Ishikawa (cell line): ENCODE data around the gene MAP3K1.

Experiments
- CEBPB ChIP-seq: IDR thresholded peaks from 2 replicates; pipeline ENCODE4 v1.6.1; 2012
- CREB1 ChIP-seq: IDR thresholded peaks from 2 replicates; pipeline ENCODE4 v1.6.1; 2012; ENCODE audit warnings: low read depth
- EGR1 ChIP-seq: IDR thresholded peaks from 2 replicates; pipeline ENCODE4 v1.6.1; 2012
- EP300 ChIP-seq: IDR thresholded peaks from 2 replicates; pipeline ENCODE4 v1.6.1; 2012; ENCODE audit warnings: borderline replicate concordance
- FOXM1 ChIP-seq: IDR thresholded peaks from 2 replicates; pipeline ENCODE4 v1.6.1; 2012; ENCODE audit warnings: low read depth, borderline replicate concordance
- NFIC ChIP-seq: IDR thresholded peaks from 2 replicates; pipeline ENCODE4 v1.6.1; 2012
- RAD21 ChIP-seq: IDR thresholded peaks from 2 replicates; pipeline ENCODE4 v1.6.1; 2012; ENCODE audit warnings: low read depth
- TAF1 ChIP-seq: IDR thresholded peaks from 2 replicates; pipeline ENCODE4 v1.6.1; 2012; ENCODE audit warnings: low read depth, mild to moderate bottlenecking
- TCF12 ChIP-seq: IDR thresholded peaks from 2 replicates; pipeline ENCODE4 v1.6.1; 2012; ENCODE audit warnings: low read depth
- TEAD4 ChIP-seq: IDR thresholded peaks from 2 replicates; pipeline ENCODE4 v1.6.1; 2012
- USF1 ChIP-seq: IDR thresholded peaks from 2 replicates; pipeline ENCODE4 v1.6.1; 2012
- YY1 ChIP-seq: IDR thresholded peaks from 2 replicates; pipeline ENCODE4 v1.6.1; 2012; ENCODE audit warnings: low read depth
- ZBTB7A ChIP-seq: IDR thresholded peaks from 2 replicates; pipeline ENCODE4 v1.6.1; 2012; ENCODE audit warnings: low read depth
- TF ChIP-seq, protein P1 (sequence below): IDR thresholded peaks from 2 replicates; pipeline ENCODE4 v1.6.1; 2012
- TF ChIP-seq, protein P2 (sequence below): IDR thresholded peaks from 2 replicates; pipeline ENCODE4 v1.6.1; 2012; ENCODE audit warnings: low read depth, mild to moderate bottlenecking

Gene MAP3K1

GRCh38 chr5:56876327-56876726, 61.0 kb downstream of the MAP3K1 start:
- TF ChIP-seq, protein P1, sequence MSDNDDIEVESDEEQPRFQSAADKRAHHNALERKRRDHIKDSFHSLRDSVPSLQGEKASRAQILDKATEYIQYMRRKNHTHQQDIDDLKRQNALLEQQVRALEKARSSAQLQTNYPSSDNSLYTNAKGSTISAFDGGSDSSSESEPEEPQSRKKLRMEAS: no peak
- TF ChIP-seq ZBTB7A: no peak
- TF ChIP-seq RAD21: no peak
- TF ChIP-seq YY1: no peak
- no peak for TF ChIP-seq CREB1
- TF ChIP-seq, protein P2, sequence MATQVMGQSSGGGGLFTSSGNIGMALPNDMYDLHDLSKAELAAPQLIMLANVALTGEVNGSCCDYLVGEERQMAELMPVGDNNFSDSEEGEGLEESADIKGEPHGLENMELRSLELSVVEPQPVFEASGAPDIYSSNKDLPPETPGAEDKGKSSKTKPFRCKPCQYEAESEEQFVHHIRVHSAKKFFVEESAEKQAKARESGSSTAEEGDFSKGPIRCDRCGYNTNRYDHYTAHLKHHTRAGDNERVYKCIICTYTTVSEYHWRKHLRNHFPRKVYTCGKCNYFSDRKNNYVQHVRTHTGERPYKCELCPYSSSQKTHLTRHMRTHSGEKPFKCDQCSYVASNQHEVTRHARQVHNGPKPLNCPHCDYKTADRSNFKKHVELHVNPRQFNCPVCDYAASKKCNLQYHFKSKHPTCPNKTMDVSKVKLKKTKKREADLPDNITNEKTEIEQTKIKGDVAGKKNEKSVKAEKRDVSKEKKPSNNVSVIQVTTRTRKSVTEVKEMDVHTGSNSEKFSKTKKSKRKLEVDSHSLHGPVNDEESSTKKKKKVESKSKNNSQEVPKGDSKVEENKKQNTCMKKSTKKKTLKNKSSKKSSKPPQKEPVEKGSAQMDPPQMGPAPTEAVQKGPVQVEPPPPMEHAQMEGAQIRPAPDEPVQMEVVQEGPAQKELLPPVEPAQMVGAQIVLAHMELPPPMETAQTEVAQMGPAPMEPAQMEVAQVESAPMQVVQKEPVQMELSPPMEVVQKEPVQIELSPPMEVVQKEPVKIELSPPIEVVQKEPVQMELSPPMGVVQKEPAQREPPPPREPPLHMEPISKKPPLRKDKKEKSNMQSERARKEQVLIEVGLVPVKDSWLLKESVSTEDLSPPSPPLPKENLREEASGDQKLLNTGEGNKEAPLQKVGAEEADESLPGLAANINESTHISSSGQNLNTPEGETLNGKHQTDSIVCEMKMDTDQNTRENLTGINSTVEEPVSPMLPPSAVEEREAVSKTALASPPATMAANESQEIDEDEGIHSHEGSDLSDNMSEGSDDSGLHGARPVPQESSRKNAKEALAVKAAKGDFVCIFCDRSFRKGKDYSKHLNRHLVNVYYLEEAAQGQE: no peak

GRCh38 chr5:56881571-56881970, 66.2 kb downstream of the MAP3K1 start:
- no peak for TF ChIP-seq NFIC
- no peak for TF ChIP-seq RAD21
- TF ChIP-seq, protein P1: no peak
- no peak for TF ChIP-seq TCF12
- no peak for TF ChIP-seq EP300
- TF ChIP-seq YY1: no peak
- no peak for TF ChIP-seq TEAD4
- no peak for TF ChIP-seq FOXM1

GRCh38 chr5:56893251-56893951, 78.1 kb downstream of the MAP3K1 start:
- TF ChIP-seq YY1 (no peak), TAF1 (no peak), ZBTB7A (no peak), CREB1 (no peak), USF1 (no peak), FOXM1 (no peak)

GRCh38 chr5:56896763-56897162, 81.4 kb downstream of the MAP3K1 start:
- peak; percentile 74 for TF ChIP-seq CEBPB
- TF ChIP-seq TCF12: no peak

DNA sequence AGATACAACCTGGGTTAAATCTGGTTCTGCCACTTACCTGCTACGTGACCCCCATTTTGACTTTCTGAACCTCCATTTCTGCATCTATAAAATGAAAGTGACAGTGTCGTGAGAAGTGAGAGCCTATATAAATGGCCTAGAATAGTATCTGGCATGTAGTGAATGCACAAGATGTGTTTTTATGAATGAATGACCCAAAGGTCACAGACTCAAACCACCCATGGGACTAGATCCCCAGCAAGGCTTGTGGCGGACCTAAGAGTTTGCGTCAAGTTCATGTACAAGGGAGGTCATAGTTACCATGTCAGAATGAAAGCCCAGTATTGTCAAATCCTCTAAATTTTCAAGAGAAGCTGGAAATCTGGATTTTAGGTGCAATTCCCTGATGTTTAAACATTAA, 82.9 kb downstream of the MAP3K1 start:
- TF ChIP-seq ZBTB7A (no peak), RAD21 (no peak), TCF12 (no peak), CREB1 (no peak), EGR1 (no peak), USF1 (no peak), EP300 (no peak), TAF1 (no peak), YY1 (no peak), CEBPB (no peak), TEAD4 (no peak), FOXM1 (no peak), NFIC (no peak)
- TF ChIP-seq, protein P1: no peak
- TF ChIP-seq, protein P2: no peak

DNA sequence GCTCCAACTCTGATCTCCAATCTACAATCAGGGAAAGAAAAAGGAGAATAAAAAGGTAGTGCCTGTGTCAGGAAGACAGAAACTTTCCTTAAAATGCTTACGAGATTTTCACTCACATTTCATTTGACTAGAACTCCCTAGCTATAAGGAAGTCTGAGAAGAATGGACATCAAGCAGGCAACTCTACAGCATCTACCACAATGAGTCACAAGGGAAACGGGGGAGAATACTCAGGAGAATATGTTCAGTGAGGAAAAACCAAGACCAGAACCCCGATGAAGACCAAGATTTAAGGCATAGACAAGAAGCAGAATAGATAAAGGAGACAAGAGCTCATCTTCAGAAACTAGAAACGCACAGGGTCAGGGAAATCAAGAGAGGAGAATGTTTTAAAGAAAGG, 85.0 kb downstream of the MAP3K1 start:
- TF ChIP-seq ZBTB7A (no peak), CREB1 (no peak), TEAD4 (no peak), FOXM1 (no peak), YY1 (no peak), TCF12 (no peak), EP300 (no peak)
- TF ChIP-seq, protein P2: no peak
